Skeletal muscle tissue (tissue), 4 donors: ENCODE results near the gene PATE3. TPM values are rescaled to one million over a fixed set of nuclear protein-coding genes. Genes with fewer than 3 reads are reported as not detected.

ENCODE experiments used
- H3K27ac ChIP-seq: one replicate; pipeline ENCODE4 v1.7.0; 2013; ENCODE audit warnings: mild to moderate bottlenecking, low read depth, low read length, inconsistent platforms
- H3K27me3 ChIP-seq, 3 donors: one replicate each; pipeline ENCODE4 v1.7.0; 2013; ENCODE audit warnings: low read length in 3 of 3; ENCODE audit not compliant: control insufficient read depth in 3 of 3, insufficient read depth in 3 of 3
- H3K36me3 ChIP-seq, 3 donors: one replicate each; pipeline ENCODE4 v1.7.0; 2013; ENCODE audit warnings: low read length in 3 of 3; ENCODE audit not compliant: control insufficient read depth in 3 of 3, insufficient read depth in 3 of 3
- H3K4me1 ChIP-seq, 3 donors: one replicate each; pipeline ENCODE4 v1.7.0; 2013; ENCODE audit warnings: low read length in 3 of 3, mild to moderate bottlenecking in 3 of 3; ENCODE audit not compliant: control insufficient read depth in 3 of 3, insufficient read depth in 3 of 3
- H3K4me3 ChIP-seq, 3 donors: one replicate each; pipeline ENCODE4 v1.7.0; 2013; ENCODE audit warnings: low read length in 3 of 3
- H3K9ac ChIP-seq, 3 donors: one replicate each; pipeline ENCODE4 v1.7.0; 2013; ENCODE audit warnings: low read length in 3 of 3, mild to moderate bottlenecking in 3 of 3, moderate library complexity in 2 of 3, low read depth in 1 of 3
- H3K9me3 ChIP-seq, 3 donors: one replicate each; pipeline ENCODE4 v1.7.0; 2013; ENCODE audit warnings: low read length in 3 of 3; ENCODE audit not compliant: control insufficient read depth in 3 of 3
- total RNA-seq: library from RNA; depleted of rRNA; stranded (reverse); fragments of >200 nt; gene quantifications from one replicate; pipeline ENCODE4 v1.2.3, GENCODE V29; 2014
- donor health status: Osteomylitis.

PATE3 gene
- total RNA-seq, 1 donor from 2014 or later = not detected

DNA sequence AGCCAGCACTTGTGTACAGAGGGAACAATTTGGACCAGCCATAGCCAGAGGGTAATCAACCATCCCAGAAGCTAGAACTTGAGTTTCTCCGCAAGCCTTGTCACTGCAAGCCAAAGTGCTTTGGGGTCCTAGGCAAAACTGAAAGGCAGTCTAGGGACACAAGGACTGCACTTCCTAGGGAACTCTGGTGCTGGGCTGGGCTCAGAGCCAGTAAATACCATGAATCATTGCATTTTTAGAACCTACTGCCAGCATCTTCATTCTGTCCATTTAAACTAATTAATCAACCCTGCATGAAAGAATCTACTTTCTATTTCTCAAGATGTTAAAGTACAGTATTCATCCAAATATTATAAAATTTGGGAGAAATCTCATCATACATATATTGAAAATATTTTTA, 20.0 kb downstream of the PATE3 start:
- no peaks in the 10 kb centered on the region for H3K36me3 ChIP-seq
- no peaks in the 10 kb centered on the region for H3K27me3 ChIP-seq
- no peaks in the 10 kb centered on the region for H3K4me1 ChIP-seq
- peaks cover under 1 to 6% (median 2%) of the 10 kb centered on the region in 3 donors for H3K9me3 ChIP-seq
- H3K9ac ChIP-seq = no peak overlapping the region
- no peak overlapping the region for H3K27ac ChIP-seq
- no peak overlapping the region for H3K4me3 ChIP-seq

- Histone ChIP-seq H3K4me3 (no peak within 1 kb of the TSS), H3K27ac (no peak within 1 kb of the TSS), H3K36me3 (no peaks in the 10 kb centered on the region), H3K27me3 (no peaks in the 10 kb centered on the region), H3K9me3 (peaks cover 0 to 3% (median 0%) of the 10 kb centered on the region in 3 donors), H3K4me1 (no peaks in the 10 kb centered on the region), H3K9ac (no peak within 1 kb of the TSS)
These were observed 45.1 kb downstream of the PATE3 start, which contains the start of gene PATE4 for GRCh38 chr11:125833016-125833415. TSS of gene PATE4 (plus strand) at chr11:125833316. CDS start at chr11:125833360, 44 bp downstream.

GRCh38 chr11:125835748-125836147, 47.8 kb downstream of the PATE3 start:
- H3K9ac ChIP-seq = no peak overlapping the region
- H3K4me1 ChIP-seq = no peaks in the 10 kb centered on the region
- no peaks in the 10 kb centered on the region for H3K36me3 ChIP-seq
- H3K9me3 ChIP-seq = peaks cover 0 to 3% (median 0%) of the 10 kb centered on the region in 3 donors
- H3K27me3 ChIP-seq = no peaks in the 10 kb centered on the region
- no peak overlapping the region for H3K27ac ChIP-seq
- H3K4me3 ChIP-seq = no peak overlapping the region

Other genes starting within 250 kb of the PATE3 start
- gene EI24, start 218.7 kb upstream of the PATE3 start, total RNA-seq = 90.8 TPM
- gene STT3A, start 195.3 kb upstream of the PATE3 start, total RNA-seq = 129 TPM
- gene CHEK1, start 163.0 kb upstream of the PATE3 start, total RNA-seq = 9.4 TPM
- 0.52 TPM for gene ACRV1, start 107.3 kb upstream of the PATE3 start, total RNA-seq
- gene PATE1, start 41.8 kb upstream of the PATE3 start, total RNA-seq = not detected
- gene PATE2, start 9.3 kb upstream of the PATE3 start, total RNA-seq = not detected
- gene PATE4, start 45.2 kb downstream of the PATE3 start, total RNA-seq = not detected
- 5.2 TPM for gene HYLS1, start 99.5 kb downstream of the PATE3 start, total RNA-seq
- 8.4 TPM for gene PUS3, start 115.1 kb downstream of the PATE3 start, total RNA-seq
- under 0.01 TPM for gene DDX25, start 116.4 kb downstream of the PATE3 start, total RNA-seq
- gene VSIG10L2, start 157.9 kb downstream of the PATE3 start, total RNA-seq = not detected